BLaER1 treated with 17β-estradiol and CSF1 and Interleukin-3, amounts not matched to agents 10 nM and 100 nM (cell line): ENCODE results near the gene ASCC2.
"Not testable (repeated sequence)": the region's sequence is repeated elsewhere in the genome, so short reads cannot be mapped to it uniquely, and the experiment has no call there.

ENCODE experiments used
- H3K27ac ChIP-seq, 11 experiments: shearing (Covaris generic); formaldehyde crosslinking; 2 replicates each; pipeline ENCODE4 v1.8.1; 2022
- H3K27me3 ChIP-seq, 11 experiments: shearing (Covaris generic); formaldehyde crosslinking; 2 replicates each; pipeline ENCODE4 v1.8.1; 2022
- H3K36me3 ChIP-seq, 11 experiments: shearing (Covaris generic); formaldehyde crosslinking; 2 replicates each; pipeline ENCODE4 v1.8.1; 2022
- H3K4me1 ChIP-seq, 10 experiments: shearing (Covaris generic); formaldehyde crosslinking; 2 replicates each; pipeline ENCODE4 v1.8.1; 2022
- H3K4me2 ChIP-seq, 11 experiments: shearing (Covaris generic); formaldehyde crosslinking; 2 replicates each; pipeline ENCODE4 v1.8.1; 2022
- H3K4me3 ChIP-seq, 10 experiments: shearing (Covaris generic); formaldehyde crosslinking; 2 replicates each; pipeline ENCODE4 v1.8.1; 2022
- H3K9ac ChIP-seq, 11 experiments: shearing (Covaris generic); formaldehyde crosslinking; 2 replicates each; pipeline ENCODE4 v1.8.1; 2022
- H3K9me3 ChIP-seq, 11 experiments: shearing (Covaris generic); formaldehyde crosslinking; replicated peaks in 1 of 11; 2 replicates each; pipeline ENCODE4 v1.8.1; 2022
- H4K20me1 ChIP-seq, 11 experiments: shearing (Covaris generic); formaldehyde crosslinking; 2 replicates each; pipeline ENCODE4 v1.8.1; 2022
- Cebpa-rat ChIP-seq, 11 experiments: shearing (Covaris generic); IDR thresholded peaks; 2 replicates each; pipeline ENCODE4 v1.8.1; 2022

ASCC2 gene

DNA sequence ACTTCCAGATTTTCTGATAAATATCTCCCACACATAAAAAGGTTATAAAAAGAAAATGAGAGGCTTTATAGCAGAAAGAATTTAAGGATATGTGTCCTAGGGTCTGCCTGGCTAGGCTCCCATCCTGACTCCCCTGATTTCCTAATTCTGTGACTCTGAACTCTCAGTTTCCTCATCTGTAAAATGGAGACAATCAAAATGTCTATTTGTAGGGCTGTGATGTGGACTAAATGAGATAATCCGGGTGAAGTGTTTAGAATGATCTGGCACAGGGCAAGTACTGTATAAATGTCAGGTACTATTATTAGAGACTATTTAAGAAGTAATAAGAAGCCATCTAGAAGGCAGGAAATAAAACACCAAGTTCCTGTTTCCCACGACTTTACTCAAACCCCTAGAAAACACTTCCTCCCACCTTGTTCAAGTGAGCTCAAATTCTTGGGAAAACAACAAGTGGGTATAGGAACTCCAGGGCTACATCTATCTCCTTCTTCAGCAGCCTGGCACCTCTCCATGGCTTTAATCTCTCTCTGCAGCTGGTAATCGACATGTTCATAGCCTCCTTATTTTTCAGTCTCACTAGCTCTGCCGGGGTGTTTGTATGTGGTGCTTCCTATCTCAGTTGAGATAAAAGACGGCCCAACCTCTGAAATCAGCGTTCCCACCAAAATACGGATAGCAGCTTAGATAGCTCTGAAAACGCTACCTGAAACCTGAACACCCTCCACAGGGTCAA is 6.7 kb downstream of the ASCC2 start:
- TF ChIP-seq Cebpa-rat (IDR thresholded peaks at IDR 0.05), result no peak
- Histone ChIP-seq H3K27ac (no peak overlapping the region), H3K27me3 (no peaks in the 10 kb centered on the region), H3K9ac (peak overlapping the region in 2 of 11 experiments; percentile 2 to 51; a peak in 3 of 22 replicates), H3K4me2 (peak overlapping the region in 2 of 11 experiments; percentile 30 to 33; a peak in 3 of 22 replicates), H3K4me3 (no peak overlapping the region), H3K36me3 (peaks cover 72 to 98% (median 88%) of the 10 kb centered on the region in 11 experiments), H3K9me3 (no peaks in the 10 kb centered on the region), H4K20me1 (peaks cover 0 to 62% (median 28%) of the 10 kb centered on the region in 11 experiments; a peak in 14 of 22 replicates), H3K4me1 (peaks cover under 1 to 19% (median 9%) of the 10 kb centered on the region in 10 experiments; a peak in 11 of 20 replicates)

DNA sequence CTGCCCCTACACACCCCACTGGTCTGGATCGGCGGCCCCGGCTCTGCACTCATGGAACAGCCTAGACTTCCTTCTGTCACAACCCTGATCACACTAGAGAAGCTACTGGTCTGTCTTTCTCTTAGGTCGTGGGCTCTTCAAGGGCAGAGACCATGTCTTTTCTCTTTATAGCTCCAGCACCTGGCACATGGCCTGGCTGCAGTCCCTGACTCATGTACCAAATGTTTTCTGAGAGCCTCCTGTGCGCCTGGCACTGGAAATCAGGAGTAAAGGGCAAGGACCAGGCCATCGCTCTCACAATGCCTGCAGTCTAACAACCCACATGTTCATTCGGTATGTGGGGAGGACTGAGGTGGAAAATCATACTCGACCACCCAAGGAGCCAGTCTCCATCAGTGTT is 7.5 kb downstream of the ASCC2 start:
- H3K36me3 ChIP-seq, result peaks cover 80 to 100% (median 90%) of the 10 kb centered on the region in 11 experiments

DNA sequence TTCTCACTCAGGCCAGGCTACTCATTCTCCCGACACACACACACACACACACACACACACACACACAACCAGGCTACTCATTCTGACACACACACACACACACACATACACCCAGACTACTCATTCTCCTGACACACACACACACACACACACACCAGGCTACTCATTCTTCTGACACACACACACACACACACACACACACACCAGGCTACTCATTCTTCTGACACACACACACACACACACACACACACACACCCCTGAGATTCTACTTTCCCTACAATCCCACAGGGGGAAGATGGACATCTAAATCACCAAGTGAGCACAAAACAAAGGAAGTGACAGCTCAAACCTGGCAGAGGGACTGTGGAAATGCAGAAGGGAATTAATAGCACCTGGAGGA is 10.3 kb downstream of the ASCC2 start:
- H3K9me3 ChIP-seq, H3K4me3 ChIP-seq, H3K4me2 ChIP-seq, H3K9ac ChIP-seq, H3K27ac ChIP-seq, H3K27me3 ChIP-seq: not testable (repeated sequence)
- Histone ChIP-seq H4K20me1 (peaks cover 0 to 56% (median 27%) of the 10 kb centered on the region in 11 experiments; a peak in 11 of 22 replicates), H3K36me3 (peaks cover 85 to 100% (median 90%) of the 10 kb centered on the region in 11 experiments), H3K4me1 (peaks cover 0 to 27% (median 3%) of the 10 kb centered on the region in 10 experiments; a peak in 8 of 20 replicates)

More for the DNA sequence above, 7.5 kb downstream of the ASCC2 start:
- Histone ChIP-seq H3K27ac (no peak overlapping the region), H3K4me2 (no peak overlapping the region), H3K9me3 (no peaks in the 10 kb centered on the region), H4K20me1 (peaks cover 0 to 63% (median 28%) of the 10 kb centered on the region in 11 experiments; a peak in 14 of 22 replicates), H3K4me1 (peaks cover 0 to 12% (median 3%) of the 10 kb centered on the region in 10 experiments; a peak in 7 of 20 replicates), H3K9ac (no peak overlapping the region), H3K27me3 (no peaks in the 10 kb centered on the region), H3K4me3 (no peak overlapping the region)
- TF ChIP-seq Cebpa-rat (IDR thresholded peaks at IDR 0.05), result no peak

DNA sequence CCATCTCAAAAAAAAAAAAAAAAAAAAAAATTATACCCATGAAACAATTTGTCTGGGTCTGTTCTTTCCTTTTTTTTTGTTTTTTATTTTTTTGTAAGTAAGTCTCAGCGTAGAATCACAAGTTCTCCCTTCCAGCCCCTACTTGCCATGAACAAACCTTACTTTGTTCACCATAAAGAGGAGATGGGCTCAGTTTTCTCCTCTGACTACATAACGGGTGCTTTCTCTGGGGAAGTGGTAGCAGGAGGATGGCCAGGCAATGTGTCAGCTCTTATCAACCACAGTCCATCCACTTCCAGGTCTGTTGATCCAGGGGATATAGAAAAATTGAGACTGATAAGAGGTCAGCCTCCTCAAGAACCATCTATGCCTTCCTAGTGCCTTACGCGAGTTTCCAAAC is 11.0 kb downstream of the ASCC2 start:
- Histone ChIP-seq H3K36me3 (peaks cover 85 to 100% (median 91%) of the 10 kb centered on the region in 11 experiments), H3K4me2 (no peak overlapping the region), H3K9me3 (no peaks in the 10 kb centered on the region), H3K27ac (no peak overlapping the region), H3K27me3 (no peaks in the 10 kb centered on the region), H4K20me1 (peaks cover 0 to 53% (median 25%) of the 10 kb centered on the region in 11 experiments; a peak in 11 of 22 replicates), H3K9ac (no peak overlapping the region), H3K4me1 (peaks cover 0 to 31% (median 7%) of the 10 kb centered on the region in 10 experiments; a peak in 12 of 20 replicates), H3K4me3 (no peak overlapping the region)
- TF ChIP-seq Cebpa-rat (IDR thresholded peaks at IDR 0.05), result no peak

DNA sequence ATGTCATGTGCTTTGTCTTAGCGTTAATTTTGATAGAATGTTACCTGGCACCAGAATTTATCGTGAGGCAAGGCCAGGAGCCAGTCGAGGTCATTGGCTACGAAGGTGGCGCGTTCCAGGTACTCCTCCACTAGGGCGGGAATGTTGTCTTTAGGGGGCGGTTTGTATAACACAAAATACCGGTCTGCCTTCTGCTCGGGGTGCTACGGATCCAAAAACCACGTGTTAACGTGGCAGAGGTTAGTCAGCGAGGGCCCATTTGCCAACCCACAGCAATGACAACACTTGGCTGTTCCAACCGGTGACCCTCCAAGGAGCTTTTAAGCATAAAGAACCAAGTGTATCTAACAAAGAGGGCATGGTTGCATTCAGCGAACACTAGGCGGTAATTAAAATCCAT is 12.5 kb downstream of the ASCC2 start:
- no peaks in the 10 kb centered on the region for H3K27me3 ChIP-seq
- H4K20me1 ChIP-seq, result peaks cover 0 to 46% (median 17%) of the 10 kb centered on the region in 11 experiments; a peak in 10 of 22 replicates
- H3K27ac ChIP-seq, result no peak overlapping the region
- H3K4me1 ChIP-seq, result peaks cover 0 to 37% (median 16%) of the 10 kb centered on the region in 10 experiments; a peak in 13 of 20 replicates
- H3K4me3 ChIP-seq, result no peak overlapping the region
- H3K36me3 ChIP-seq, result peaks cover 76 to 100% (median 89%) of the 10 kb centered on the region in 11 experiments
- H3K4me2 ChIP-seq, result no peak overlapping the region
- H3K9ac ChIP-seq, result no peak overlapping the region
- TF ChIP-seq Cebpa-rat (IDR thresholded peaks at IDR 0.05), result no peak
- H3K9me3 ChIP-seq, result no peaks in the 10 kb centered on the region

DNA sequence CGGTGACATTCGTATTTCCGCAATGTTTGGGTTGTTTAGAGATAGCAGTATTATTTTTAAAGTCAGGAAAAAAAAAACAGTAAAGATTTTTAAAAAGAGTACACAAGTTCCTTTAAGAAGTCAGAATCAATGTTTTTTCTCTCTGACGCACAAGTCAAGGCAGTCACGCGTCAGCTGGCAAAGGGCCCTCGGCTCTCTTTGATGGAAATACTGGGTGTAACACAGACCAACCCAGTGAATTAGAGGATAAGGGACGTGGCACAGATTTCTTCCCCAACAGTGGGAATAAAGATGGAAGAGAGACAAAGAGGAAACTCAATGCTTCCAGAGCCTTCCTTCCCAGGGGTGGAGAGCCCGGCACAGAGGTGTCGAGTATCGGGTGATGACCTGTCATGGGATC is 13.4 kb downstream of the ASCC2 start:
- H3K36me3 ChIP-seq, result peaks cover 71 to 100% (median 89%) of the 10 kb centered on the region in 11 experiments
- no peaks in the 10 kb centered on the region for H3K9me3 ChIP-seq
- peaks cover 0 to 42% (median 16%) of the 10 kb centered on the region in 10 experiments; a peak in 13 of 20 replicates for H3K4me1 ChIP-seq
- H3K27ac ChIP-seq, result no peak overlapping the region
- TF ChIP-seq Cebpa-rat (IDR thresholded peaks at IDR 0.05), result no peak
- H3K9ac ChIP-seq, result no peak overlapping the region
- peaks cover 0 to 40% (median 12%) of the 10 kb centered on the region in 11 experiments; a peak in 10 of 22 replicates for H4K20me1 ChIP-seq
- H3K27me3 ChIP-seq, result no peaks in the 10 kb centered on the region
- H3K4me2 ChIP-seq, result no peak overlapping the region
- H3K4me3 ChIP-seq, result no peak overlapping the region

DNA sequence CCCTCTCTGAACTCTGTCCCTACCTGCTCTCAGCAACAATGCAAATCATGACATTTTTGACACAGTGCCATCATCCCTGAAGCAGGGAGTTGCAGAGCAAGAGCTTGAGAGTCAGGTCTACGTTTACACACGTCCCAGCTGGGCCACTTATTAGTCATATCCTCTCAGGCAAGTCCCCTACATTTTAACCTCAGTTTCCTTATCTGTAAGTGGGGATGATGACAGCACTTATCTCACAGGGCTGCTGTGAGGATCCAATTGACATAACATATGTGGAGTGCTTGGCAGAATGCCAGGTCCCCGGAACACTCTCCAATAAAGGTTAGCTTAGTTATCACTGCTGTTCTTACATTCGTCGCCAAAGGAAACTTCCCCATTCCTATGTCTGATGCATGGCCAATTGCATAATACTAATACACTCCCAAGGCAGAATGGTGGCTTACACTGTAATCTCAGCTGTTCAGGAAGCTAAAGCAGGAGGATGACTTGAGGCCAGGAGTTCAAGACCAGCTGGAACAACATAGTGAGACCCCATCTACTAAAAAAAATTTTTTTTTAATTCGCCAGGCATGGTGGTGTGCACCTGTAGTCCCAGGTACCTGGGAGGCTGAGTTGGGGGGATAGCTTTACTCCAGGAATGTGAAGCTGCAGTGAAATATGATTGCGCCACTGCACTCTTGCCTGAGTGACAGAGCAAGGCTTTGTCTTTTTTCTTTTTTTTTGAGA is 16.6 kb downstream of the ASCC2 start:
- H3K36me3 ChIP-seq, result peaks cover 76 to 99% (median 94%) of the 10 kb centered on the region in 11 experiments

DNA sequence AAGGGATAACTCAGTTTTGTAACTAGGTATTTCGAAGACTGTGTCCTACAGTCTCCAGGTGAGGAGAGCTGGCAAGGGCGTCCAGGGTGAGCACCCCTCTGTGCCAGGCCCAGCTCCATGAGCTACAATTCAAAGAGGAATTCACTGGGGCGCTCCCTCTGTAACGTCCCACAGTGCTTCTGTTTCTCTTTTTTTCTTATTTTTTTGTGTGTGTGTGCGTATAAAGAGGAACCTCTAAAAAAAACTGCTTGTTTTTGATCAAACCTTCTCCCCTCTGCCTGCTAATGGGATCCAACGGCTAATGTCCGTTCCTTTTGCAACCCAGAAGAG is 17.1 kb downstream of the ASCC2 start:
- Histone ChIP-seq H3K36me3 (peaks cover 76 to 99% (median 96%) of the 10 kb centered on the region in 11 experiments), H3K4me2 (peak overlapping the region in 5 of 11 experiments; percentile 35 to 89 (median 69); a peak in 10 of 22 replicates), H4K20me1 (peaks cover 0 to 23% (median 0%) of the 10 kb centered on the region in 11 experiments; a peak in 5 of 22 replicates), H3K27ac (peak overlapping the region in 6 of 11 experiments; percentile 22 to 68 (median 57); a peak in 12 of 22 replicates), H3K9ac (peak overlapping the region in 3 of 11 experiments; percentile 10 to 46 (median 13); a peak in 5 of 22 replicates), H3K9me3 (no peaks in the 10 kb centered on the region), H3K27me3 (no peaks in the 10 kb centered on the region), H3K4me1 (peaks cover 0 to 42% (median 16%) of the 10 kb centered on the region in 10 experiments; a peak in 13 of 20 replicates), H3K4me3 (no peak overlapping the region)
- no peak for TF ChIP-seq Cebpa-rat (IDR thresholded peaks at IDR 0.05)

More for the DNA sequence above, 16.6 kb downstream of the ASCC2 start:
- TF ChIP-seq Cebpa-rat (IDR thresholded peaks at IDR 0.05), result peak in 8 of 11 experiments; percentile 30 to 78 (median 44); a peak in 7 of 22 replicates
- no peak overlapping the region for H3K4me3 ChIP-seq
- peak overlapping the region in 6 of 11 experiments; percentile 1 to 89 (median 64); a peak in 12 of 22 replicates for H3K4me2 ChIP-seq
- peak overlapping the region in 6 of 11 experiments; percentile 22 to 68 (median 57); a peak in 12 of 22 replicates for H3K27ac ChIP-seq
- H3K27me3 ChIP-seq, result no peaks in the 10 kb centered on the region
- peak overlapping the region in 3 of 11 experiments; percentile 10 to 46 (median 13); a peak in 5 of 22 replicates for H3K9ac ChIP-seq
- peaks cover 0 to 42% (median 16%) of the 10 kb centered on the region in 10 experiments; a peak in 13 of 20 replicates for H3K4me1 ChIP-seq
- H3K9me3 ChIP-seq, result no peaks in the 10 kb centered on the region
- peaks cover 0 to 21% (median 0%) of the 10 kb centered on the region in 11 experiments; a peak in 6 of 22 replicates for H4K20me1 ChIP-seq
